Measurements from ENCODE around the gene CHST3. TPM values are rescaled to one million over a fixed set of nuclear protein-coding genes. Genes with fewer than 3 reads are reported as not detected.

CHST3 gene
- total RNA-seq, 2 donors from 2014 or later: 12.9 to 40.8 TPM

GRCh38 chr10:72001033-72001395, 36.8 kb downstream of the CHST3 start:
- Histone ChIP-seq H3K36me3 (ENCODE audit: control insufficient read depth, insufficient read depth, low read length) (no peaks in the 10 kb centered on the region), H3K9me3 (ENCODE audit: control insufficient read depth, low read length) (no peaks in the 10 kb centered on the region), H3K27ac (ENCODE audit: low read depth, low read length) (no peak overlapping the region), H3K4me3 (ENCODE audit: low read length) (no peak overlapping the region), H3K9ac (ENCODE audit: extremely low read depth, low read length, poor library complexity, severe bottlenecking) (no peak overlapping the region), H3K4me1 (ENCODE audit: control insufficient read depth, insufficient read depth, low read length) (no peaks in the 10 kb centered on the region), H3K27me3 (ENCODE audit: control insufficient read depth, insufficient read depth, low read length, poor library complexity, severe bottlenecking) (no peaks in the 10 kb centered on the region)
- no peak overlapping the region for H3K27ac Mint-ChIP-seq
- no peaks in the 10 kb centered on the region for H3K9me3 Mint-ChIP-seq
- no peak overlapping the region for H3K4me3 Mint-ChIP-seq
- DNase-seq: no peak
- H3K4me1 Mint-ChIP-seq: peaks cover 7% of the 10 kb centered on the region
- no peaks in the 10 kb centered on the region for H3K27me3 Mint-ChIP-seq (ENCODE audit: insufficient read depth)
- 93% methylated on average over 3 to 4 of the region's 4 CpGs for WGBS, 2 experiments (ENCODE audit: insufficient coverage in 1 of 2, insufficient read length in 1 of 2)
- no peaks in the 10 kb centered on the region for H3K36me3 Mint-ChIP-seq (ENCODE audit: low read depth)
- no peak for TF ChIP-seq CTCF (conservative IDR thresholded peaks at IDR 0.05)

DNA sequence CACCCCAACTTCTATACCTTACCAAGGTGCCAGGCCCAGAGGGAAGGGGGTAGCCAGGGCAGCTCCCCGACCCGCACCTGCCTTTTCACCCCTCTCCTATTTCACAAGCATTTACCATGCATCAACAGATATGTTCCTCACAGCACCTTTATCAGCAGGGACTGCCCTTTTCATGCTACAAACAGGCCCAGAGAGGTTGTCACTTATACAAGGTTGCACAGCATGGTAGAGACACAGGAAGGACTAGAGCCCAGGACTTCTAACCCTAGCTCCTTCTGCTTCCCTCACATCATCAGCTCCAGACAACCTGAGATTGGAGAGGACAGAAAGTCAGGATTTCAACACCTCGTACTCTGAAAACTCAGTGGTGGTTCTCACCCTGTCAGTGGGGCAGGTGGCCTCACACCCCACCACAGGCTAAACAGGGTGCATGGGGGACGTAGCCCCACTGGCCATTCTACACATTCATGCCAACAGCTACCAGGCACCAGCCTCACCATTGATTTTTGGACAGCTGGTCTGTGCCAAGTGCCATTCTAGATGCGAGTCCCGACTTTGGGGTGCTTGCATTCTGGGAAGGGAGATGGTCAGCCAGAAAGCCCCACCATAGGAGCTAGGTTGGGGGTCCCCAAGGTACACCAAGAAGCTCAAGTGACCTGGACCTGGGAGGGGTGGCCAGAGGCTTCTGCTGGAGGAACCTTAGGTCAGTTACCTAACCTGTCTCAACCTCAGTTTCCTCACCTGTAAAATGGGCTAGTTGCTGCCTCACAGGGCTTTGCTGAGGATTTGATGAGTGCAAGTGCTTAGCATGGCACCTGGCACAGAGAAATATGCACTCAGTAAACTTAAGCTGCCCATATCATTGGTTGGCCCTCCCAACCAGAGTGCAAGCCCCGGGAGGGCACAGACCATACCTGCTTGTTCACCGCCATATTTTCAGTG, 38.4 kb downstream of the CHST3 start:
- Histone ChIP-seq H3K36me3 (ENCODE audit: control insufficient read depth, insufficient read depth, low read length) (no peaks in the 10 kb centered on the region), H3K9ac (ENCODE audit: extremely low read depth, low read length, poor library complexity, severe bottlenecking) (no peak overlapping the region), H3K4me3 (ENCODE audit: low read length) (no peak overlapping the region), H3K9me3 (ENCODE audit: control insufficient read depth, low read length) (no peaks in the 10 kb centered on the region), H3K27ac (ENCODE audit: low read depth, low read length) (no peak overlapping the region), H3K27me3 (ENCODE audit: control insufficient read depth, insufficient read depth, low read length, poor library complexity, severe bottlenecking) (no peaks in the 10 kb centered on the region), H3K4me1 (ENCODE audit: control insufficient read depth, insufficient read depth, low read length) (no peaks in the 10 kb centered on the region)
- Mint-ChIP-seq H3K27me3 (ENCODE audit: insufficient read depth) (no peaks in the 10 kb centered on the region), H3K4me1 (peaks cover 7% of the 10 kb centered on the region), H3K27ac (no peak overlapping the region), H3K9me3 (no peaks in the 10 kb centered on the region), H3K36me3 (ENCODE audit: low read depth) (peaks cover 4% of the 10 kb centered on the region), H3K4me3 (no peak overlapping the region)
- TF ChIP-seq CTCF (conservative IDR thresholded peaks at IDR 0.05): no peak
- DNase-seq: no peak
- WGBS, 2 experiments (ENCODE audit: insufficient coverage in 1 of 2, insufficient read length in 1 of 2): 58 to 69% methylated on average over 3 to 8 of the region's 8 CpGs

- Histone ChIP-seq H3K36me3 (ENCODE audit: control insufficient read depth, insufficient read depth, low read length) (peaks cover 17% of the 10 kb centered on the region), H3K9ac (ENCODE audit: extremely low read depth, low read length, poor library complexity, severe bottlenecking) (no peak overlapping the region), H3K4me1 (ENCODE audit: control insufficient read depth, insufficient read depth, low read length) (no peaks in the 10 kb centered on the region), H3K27ac (ENCODE audit: low read depth, low read length) (no peak overlapping the region), H3K27me3 (ENCODE audit: control insufficient read depth, insufficient read depth, low read length, poor library complexity, severe bottlenecking) (no peaks in the 10 kb centered on the region), H3K9me3 (ENCODE audit: control insufficient read depth, low read length) (no peaks in the 10 kb centered on the region), H3K4me3 (ENCODE audit: low read length) (no peak overlapping the region)
- no peak for DNase-seq
- Mint-ChIP-seq H3K9me3 (no peaks in the 10 kb centered on the region), H3K27me3 (ENCODE audit: insufficient read depth) (no peaks in the 10 kb centered on the region), H3K4me3 (no peak overlapping the region), H3K27ac (no peak overlapping the region), H3K36me3 (ENCODE audit: low read depth) (peaks cover 11% of the 10 kb centered on the region), H3K4me1 (peaks cover 3% of the 10 kb centered on the region)
- WGBS, 2 experiments (ENCODE audit: insufficient coverage in 1 of 2, insufficient read length in 1 of 2): 92 to 93% methylated on average over 3 of the region's 3 CpGs
- TF ChIP-seq CTCF (conservative IDR thresholded peaks at IDR 0.05): no peak
Observed at GRCh38 chr10:72006026-72006425, 41.8 kb downstream of the CHST3 start.
